RWPE2 (cell line): ENCODE measurements around the gene PPHLN1.

Source experiments
- ATAC-seq: fragments of 200-7000 bp; cut with Tn5 transposase; 3 replicates; pipeline ENCODE4 v1.9.1; 2021; ENCODE audit warnings: low read depth
- DNase-seq: peaks from one replicate; pipeline ENCODE4 v3.0.0-alpha.2; 2020; ENCODE audit warnings: low spot score
- H3K27ac ChIP-seq: fragments of 450-650 bp; 2 replicates; pipeline ENCODE4 v1.5.1; 2017; ENCODE audit warnings: mild to moderate bottlenecking; ENCODE audit not compliant: poor library complexity, severe bottlenecking
- H3K27me3 ChIP-seq: fragments of 250-450 bp; sonication (Bioruptor Pico); 2 replicates; pipeline ENCODE4 v1.5.1; 2021; ENCODE audit warnings: mild to moderate bottlenecking, moderate library complexity; ENCODE audit not compliant: insufficient read depth, poor library complexity, severe bottlenecking
- H3K36me3 ChIP-seq: fragments of 250-450 bp; sonication (Bioruptor Pico); 2 replicates; pipeline ENCODE4 v1.5.1; 2020; ENCODE audit warnings: low read depth, mild to moderate bottlenecking, moderate library complexity
- H3K4me1 ChIP-seq: fragments of 250-450 bp; sonication (Bioruptor Pico); 2 replicates; pipeline ENCODE4 v1.5.1; 2021; ENCODE audit warnings: mild to moderate bottlenecking, moderate library complexity; ENCODE audit not compliant: insufficient read depth, poor library complexity, severe bottlenecking
- H3K4me3 ChIP-seq: fragments of 250-450 bp; sonication (Bioruptor Pico); 2 replicates; pipeline ENCODE4 v1.5.1; 2021; ENCODE audit warnings: mild to moderate bottlenecking, moderate library complexity; ENCODE audit not compliant: severe bottlenecking
- H3K9me3 ChIP-seq: fragments of 250-450 bp; sonication (Bioruptor Pico); 2 replicates; pipeline ENCODE4 v1.5.1; 2021; ENCODE audit warnings: mild to moderate bottlenecking, moderate library complexity; ENCODE audit not compliant: severe bottlenecking
- CTCF ChIP-seq: fragments of 450-650 bp; IDR thresholded peaks from one replicate; pipeline ENCODE4 v1.5.1; 2017; ENCODE audit warnings: mild to moderate bottlenecking, moderate library complexity; ENCODE audit not compliant: poor library complexity, severe bottlenecking

Gene PPHLN1

GRCh38 chr12:42364692-42365091, 38.7 kb downstream of the PPHLN1 start:
- no peaks in the 10 kb centered on the region for H3K27me3 ChIP-seq
- H3K4me1 ChIP-seq, result peaks cover 12% of the 10 kb centered on the region
- ATAC-seq (no peak), DNase-seq (no peak)
- H3K9me3 ChIP-seq, result no peaks in the 10 kb centered on the region
- H3K27ac ChIP-seq, result no peak overlapping the region
- no peak for TF ChIP-seq CTCF
- H3K36me3 ChIP-seq, result peaks cover 14% of the 10 kb centered on the region
- H3K4me3 ChIP-seq, result no peak overlapping the region

- Histone ChIP-seq H3K36me3 (peaks cover 14% of the 10 kb centered on the region), H3K27ac (no peak overlapping the region), H3K4me3 (no peak overlapping the region), H3K9me3 (no peaks in the 10 kb centered on the region), H3K4me1 (peaks cover 12% of the 10 kb centered on the region), H3K27me3 (no peaks in the 10 kb centered on the region)
- ATAC-seq (no peak), DNase-seq (no peak)
- TF ChIP-seq CTCF, result no peak
Observed at GRCh38 chr12:42365486-42365885, 39.5 kb downstream of the PPHLN1 start.

GRCh38 chr12:42370013-42370412, 44.0 kb downstream of the PPHLN1 start:
- no peak for TF ChIP-seq CTCF
- no peaks in the 10 kb centered on the region for H3K4me1 ChIP-seq
- ATAC-seq (no peak), DNase-seq (no peak)
- no peak overlapping the region for H3K4me3 ChIP-seq
- no peaks in the 10 kb centered on the region for H3K9me3 ChIP-seq
- H3K27me3 ChIP-seq, result no peaks in the 10 kb centered on the region
- H3K27ac ChIP-seq, result no peak overlapping the region
- peaks cover 11% of the 10 kb centered on the region for H3K36me3 ChIP-seq

DNA sequence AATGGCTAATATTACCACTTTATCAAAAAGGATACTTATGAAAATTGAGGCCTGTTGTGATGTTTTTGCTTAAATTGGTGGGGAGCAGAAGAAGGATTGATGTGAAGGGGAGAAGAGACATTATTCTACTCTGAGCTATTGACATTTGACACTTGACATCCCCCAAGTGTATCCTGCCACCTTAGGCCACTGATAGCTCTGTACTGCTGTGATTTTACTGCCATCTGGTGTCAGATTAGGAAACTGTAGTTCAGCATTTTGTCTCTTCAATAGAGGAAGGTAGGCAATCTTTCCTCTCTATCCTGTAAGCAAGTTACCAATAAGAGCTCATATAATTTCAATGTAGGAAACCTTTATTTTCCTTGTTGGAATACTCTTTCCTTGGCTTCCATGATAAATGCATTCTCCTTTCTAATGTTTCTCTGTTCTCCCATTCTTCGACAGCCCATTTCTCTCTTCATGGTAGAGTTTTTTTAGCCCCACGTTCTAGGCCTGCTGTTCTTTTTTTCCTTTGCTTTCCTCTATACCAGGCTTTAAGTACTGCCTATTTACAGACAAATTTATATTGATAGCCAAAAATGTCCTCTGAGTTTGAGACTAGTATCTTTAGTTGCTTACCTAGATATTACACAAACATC, 46.3 kb downstream of the PPHLN1 start:
- ATAC-seq (peak; percentile 75; the same call in 2 of the 3 replicates), DNase-seq (no peak)
- no peaks in the 10 kb centered on the region for H3K4me1 ChIP-seq
- no peak overlapping the region for H3K4me3 ChIP-seq
- H3K27ac ChIP-seq, result no peak overlapping the region
- peak; percentile 87 for TF ChIP-seq CTCF
- no peaks in the 10 kb centered on the region for H3K9me3 ChIP-seq
- peaks cover 28% of the 10 kb centered on the region for H3K36me3 ChIP-seq
- no peaks in the 10 kb centered on the region for H3K27me3 ChIP-seq

- TF ChIP-seq CTCF, result no peak
- no peaks in the 10 kb centered on the region for H3K4me1 ChIP-seq
- peaks cover 25% of the 10 kb centered on the region for H3K36me3 ChIP-seq
- no peak for DNase-seq
- H3K27ac ChIP-seq, result no peak overlapping the region
- no peak overlapping the region for H3K4me3 ChIP-seq
- H3K27me3 ChIP-seq, result no peaks in the 10 kb centered on the region
- H3K9me3 ChIP-seq, result no peaks in the 10 kb centered on the region
- no peak for ATAC-seq
Observed at GRCh38 chr12:42373669-42374068, 47.7 kb downstream of the PPHLN1 start.
